H1 (cell line): ENCODE data around the gene PTPRJ. TPM values are rescaled to one million over a fixed set of nuclear protein-coding genes. Genes with fewer than 3 reads are reported as not detected.

Experiments used
- CTCF ChIA-PET: fragments of 300-600 bp; sonication (Branson Sonifier 250); formaldehyde crosslinking; loops from one replicate; lab custom pipeline; 2021; ENCODE audit not compliant: partially characterized antibody; lab: Charles Lee
- POLR2A ChIA-PET: fragments of 300-600 bp; sonication (Branson Sonifier 250); formaldehyde crosslinking; loops from one replicate; lab custom pipeline; 2021; ENCODE audit warnings: inconsistent platforms; ENCODE audit not compliant: partially characterized antibody; lab: Charles Lee
- DNase-seq, 2 experiments: peaks; one replicate each; pipeline versions ENCODE4 v3.0.0 to v3.0.0-alpha.2; 2010 to 2022; ENCODE audit warnings: low spot score in 2 of 2, low read depth in 1 of 2, mixed read lengths in 1 of 2
- FAIRE-seq: peaks from 2 replicates; lab custom pipeline; 2011; peaks lifted over from hg19 to GRCh38; lab: Jason Lieb, UNC
- H2AFZ ChIP-seq: 2 replicates; pipeline ENCODE4 v1.8.1; 2012; ENCODE audit warnings: low read length, inconsistent platforms
- H2AK5ac ChIP-seq: 2 replicates; pipeline ENCODE4 v1.6.1; 2013; ENCODE audit warnings: low read depth, low read length
- H2BK120ac ChIP-seq: replicated peaks from 2 replicates; pipeline ENCODE3; 2013; ENCODE audit warnings: low read depth, low read length, inconsistent platforms
- H2BK12ac ChIP-seq: 2 replicates; pipeline ENCODE4 v1.6.1; 2013; ENCODE audit warnings: low read depth, low read length
- H2BK15ac ChIP-seq: 2 replicates; pipeline ENCODE4 v1.6.1; 2013; ENCODE audit warnings: low read length
- H2BK20ac ChIP-seq: 2 replicates; pipeline ENCODE4 v1.6.1; 2013; ENCODE audit warnings: low read length
- H2BK5ac ChIP-seq: 2 replicates; pipeline ENCODE4 v1.6.1; 2013; ENCODE audit warnings: low read depth, low read length
- H3K14ac ChIP-seq: 2 replicates; pipeline ENCODE4 v1.6.1; 2013; ENCODE audit warnings: inconsistent platforms; ENCODE audit not compliant: insufficient read length
- H3K18ac ChIP-seq: 2 replicates; pipeline ENCODE4 v1.6.1; 2013; ENCODE audit warnings: low read length; ENCODE audit errors: extremely low read depth
- H3K23ac ChIP-seq: 2 replicates; pipeline ENCODE4 v1.6.1; 2013; ENCODE audit warnings: inconsistent platforms; ENCODE audit not compliant: insufficient read length
- H3K23me2 ChIP-seq: 2 replicates; pipeline ENCODE4 v1.6.1; 2013; ENCODE audit warnings: low read depth, low read length
- H3K27ac ChIP-seq: 2 replicates; pipeline ENCODE4 v1.6.1; 2011; ENCODE audit warnings: low read depth, low read length, inconsistent platforms
- H3K27me3 ChIP-seq, 4 experiments: replicated peaks in 1 of 4; 1 replicate in 1 of 4; 2 replicates in 3 of 4; pipeline versions ENCODE4 v1.6.1 to v1.8.1; 2011 to 2013; ENCODE audit warnings: low read length in 3 of 4, mild to moderate bottlenecking in 3 of 4, inconsistent platforms in 2 of 4, mixed read lengths in 2 of 4, moderate library complexity in 1 of 4; ENCODE audit not compliant: control insufficient read depth in 3 of 4, insufficient read depth in 3 of 4; ENCODE audit errors: extremely low read depth in 1 of 4
- H3K36me3 ChIP-seq, 4 experiments: 2 replicates each; pipeline versions ENCODE4 v1.6.1 to v1.8.1; 2011 to 2013; ENCODE audit warnings: mild to moderate bottlenecking in 4 of 4, low read length in 3 of 4, moderate library complexity in 2 of 4, control low read depth in 1 of 4, inconsistent platforms in 1 of 4; ENCODE audit not compliant: insufficient read depth in 4 of 4, control insufficient read depth in 2 of 4
- H3K4ac ChIP-seq: replicated peaks from 2 replicates; pipeline ENCODE3; 2013; ENCODE audit warnings: low read length, low read depth, mixed read lengths, inconsistent platforms; ENCODE audit not compliant: insufficient read length
- H3K4me1 ChIP-seq, 4 experiments: replicated peaks in 1 of 4; 1 replicate in 1 of 4; 2 replicates in 3 of 4; pipeline versions ENCODE4 v1.6.1 to v1.8.1; 2011 to 2013; ENCODE audit warnings: low read length in 3 of 4, inconsistent platforms in 2 of 4, mixed read lengths in 1 of 4; ENCODE audit not compliant: insufficient read depth in 4 of 4, control insufficient read depth in 3 of 4
- H3K4me2 ChIP-seq, 2 experiments: 2 replicates each; pipeline versions ENCODE4 v1.6.1 to v1.8.1; 2011 to 2013; ENCODE audit warnings: low read depth in 2 of 2, low read length in 2 of 2, control low read depth in 1 of 2, inconsistent platforms in 1 of 2, mild to moderate bottlenecking in 1 of 2; ENCODE audit not compliant: insufficient read depth in 1 of 2
- H3K4me3 ChIP-seq, 4 experiments: fragments of 200-600, 300-600 bp in 1 of 4; sonication (generic), shearing (Covaris generic), sonication (Bioruptor Twin) in 1 of 4; 2 replicates each; pipeline versions ENCODE4 v1.5.1 to v1.8.1; 2011 to 2016; ENCODE audit warnings: low read length in 4 of 4, low read depth in 3 of 4, control low read depth in 2 of 4, inconsistent platforms in 2 of 4, mild to moderate bottlenecking in 2 of 4, mixed read lengths in 1 of 4, moderate library complexity in 1 of 4; ENCODE audit not compliant: insufficient read depth in 2 of 4; ENCODE audit errors: extremely low read depth in 1 of 4
- H3K56ac ChIP-seq: replicated peaks from 2 replicates; pipeline ENCODE3; 2013; ENCODE audit warnings: low read depth, mild to moderate bottlenecking, mixed read lengths, low read length, inconsistent platforms; ENCODE audit not compliant: insufficient read length
- H3K79me1 ChIP-seq: 2 replicates; pipeline ENCODE4 v1.6.1; 2013; ENCODE audit warnings: low read depth, low read length, control low read depth
- H3K79me2 ChIP-seq, 2 experiments: 2 replicates each; pipeline versions ENCODE4 v1.6.1 to v1.8.1; 2012 to 2013; ENCODE audit warnings: low read length in 2 of 2, mild to moderate bottlenecking in 2 of 2, inconsistent platforms in 1 of 2; ENCODE audit not compliant: insufficient read depth in 2 of 2, control insufficient read depth in 1 of 2
- H3K9ac ChIP-seq, 4 experiments: replicated peaks in 1 of 4; 1 replicate in 1 of 4; 2 replicates in 3 of 4; pipeline versions ENCODE4 v1.6.1 to v1.8.1; 2011 to 2013; ENCODE audit warnings: low read depth in 3 of 4, low read length in 3 of 4, control low read depth in 2 of 4, mild to moderate bottlenecking in 2 of 4, moderate library complexity in 2 of 4, inconsistent platforms in 1 of 4; ENCODE audit errors: extremely low read depth in 1 of 4
- H3K9me3 ChIP-seq, 2 experiments: 2 replicates each; pipeline versions ENCODE4 v1.6.1 to v1.8.1; 2012 to 2013; ENCODE audit warnings: mild to moderate bottlenecking in 2 of 2, moderate library complexity in 2 of 2, control low read depth in 1 of 2, inconsistent platforms in 1 of 2, low read depth in 1 of 2, low read length in 1 of 2, mixed read lengths in 1 of 2; ENCODE audit not compliant: insufficient read depth in 2 of 2
- H4K20me1 ChIP-seq, 2 experiments: replicated peaks in 1 of 2; 2 replicates each; pipeline versions ENCODE3 to v1.8.1; 2011 to 2013; ENCODE audit warnings: inconsistent platforms in 2 of 2, low read length in 2 of 2, mild to moderate bottlenecking in 1 of 2; ENCODE audit not compliant: insufficient read depth in 2 of 2, control insufficient read depth in 1 of 2
- H4K5ac ChIP-seq: 2 replicates; pipeline ENCODE4 v1.6.1; 2013; ENCODE audit warnings: low read length, low read depth, mixed read lengths, inconsistent platforms; ENCODE audit not compliant: insufficient read length
- H4K8ac ChIP-seq: 2 replicates; pipeline ENCODE4 v1.8.0; 2013; ENCODE audit warnings: mild to moderate bottlenecking, moderate library complexity, low read length, inconsistent platforms; ENCODE audit not compliant: insufficient read depth; ENCODE audit errors: extremely low read depth
- H4K91ac ChIP-seq: replicated peaks from 2 replicates; pipeline ENCODE3; 2013; ENCODE audit warnings: low read length, mixed read lengths, inconsistent platforms; ENCODE audit not compliant: insufficient read length
- RXRA ChIP-seq: IDR thresholded peaks from 2 replicates; pipeline ENCODE4 v1.6.1; 2011; ENCODE audit warnings: low read depth, mild to moderate bottlenecking, low read length, moderate library complexity; ENCODE audit not compliant: insufficient read depth
- polyA plus RNA-seq, 7 experiments: library from polyadenylated mRNA; depleted of rRNA in 3 of 7; stranded (reverse) in 5 of 7; unstranded in 2 of 7; fragments of >200 nt in 5 of 7; fragments of 200-250 nt in 2 of 7; gene quantifications; 1 replicate in 5 of 7; 2 replicates in 1 of 7; 4 replicates in 1 of 7; pipeline versions ENCODE4 v1.2.1 to v1.2.3, GENCODE V29; 2011 to 2013; ENCODE audit warnings: missing spikeins in 2 of 7, mixed read lengths in 2 of 7
- total RNA-seq: library from RNA; stranded (reverse); fragmentation: NEBNext Ultra II Directional; extraction: Animal tissue kit (Norgen Biotek cat#: 25700); gene quantifications from 2 replicates; pipeline ENCODE4 v1.2.1, GENCODE V29; 2021

PTPRJ gene
- total and polyA plus RNA-seq, 2 of the 8 experiments (the other 6 are each of a cell fraction or from before 2014, with no cell fraction given) = 4.4 to 22.6 TPM

GRCh38 chr11:48184452-48184851, 204.1 kb downstream of the PTPRJ start:
- H3K23ac ChIP-seq = no peak overlapping the region
- no peak overlapping the region for H3K27ac ChIP-seq
- ChIA-PET POLR2A (no interaction called here), CTCF (interaction anchor here (0.9 to 1.5 kb wide), 2 partner anchors 12 to 13 kb away, joined by 3 read pairs; no protein-coding TSS in a partner anchor)
- no peak overlapping the region for H2BK12ac ChIP-seq
- H4K8ac ChIP-seq = no peak overlapping the region
- no peaks in the 10 kb centered on the region for H3K79me1 ChIP-seq
- H3K9ac ChIP-seq = no peak overlapping the region
- H3K36me3 ChIP-seq = no peaks in the 10 kb centered on the region
- H3K14ac ChIP-seq = no peak overlapping the region
- no peaks in the 10 kb centered on the region for H4K20me1 ChIP-seq
- H2BK120ac ChIP-seq = no peak overlapping the region
- no peaks in the 10 kb centered on the region for H3K23me2 ChIP-seq
- no peak overlapping the region for H3K56ac ChIP-seq
- H3K27me3 ChIP-seq = peaks cover 0 to 1% (median 0%) of the 10 kb centered on the region in 4 experiments; a peak in 1 of 7 replicates
- H3K4me2 ChIP-seq = no peak overlapping the region
- no peak overlapping the region for H3K18ac ChIP-seq
- no peaks in the 10 kb centered on the region for H3K4me1 ChIP-seq
- H2AFZ ChIP-seq = no peak overlapping the region
- no peak overlapping the region for H4K5ac ChIP-seq
- H3K9me3 ChIP-seq = peaks cover 22 to 42% of the 10 kb centered on the region in 2 experiments
- H2BK20ac ChIP-seq = no peak overlapping the region
- no peak for TF ChIP-seq RXRA
- no peak overlapping the region for H3K4ac ChIP-seq
- no peak overlapping the region for H2AK5ac ChIP-seq
- H2BK15ac ChIP-seq = no peak overlapping the region
- no peak overlapping the region for H4K91ac ChIP-seq
- no peak for DNase-seq
- no peak overlapping the region for H3K4me3 ChIP-seq
- FAIRE-seq = no peak
- H3K79me2 ChIP-seq = no peaks in the 10 kb centered on the region
- H2BK5ac ChIP-seq = no peak overlapping the region
